ENCODE results near the gene SERTAD1.

SERTAD1 gene

DNA sequence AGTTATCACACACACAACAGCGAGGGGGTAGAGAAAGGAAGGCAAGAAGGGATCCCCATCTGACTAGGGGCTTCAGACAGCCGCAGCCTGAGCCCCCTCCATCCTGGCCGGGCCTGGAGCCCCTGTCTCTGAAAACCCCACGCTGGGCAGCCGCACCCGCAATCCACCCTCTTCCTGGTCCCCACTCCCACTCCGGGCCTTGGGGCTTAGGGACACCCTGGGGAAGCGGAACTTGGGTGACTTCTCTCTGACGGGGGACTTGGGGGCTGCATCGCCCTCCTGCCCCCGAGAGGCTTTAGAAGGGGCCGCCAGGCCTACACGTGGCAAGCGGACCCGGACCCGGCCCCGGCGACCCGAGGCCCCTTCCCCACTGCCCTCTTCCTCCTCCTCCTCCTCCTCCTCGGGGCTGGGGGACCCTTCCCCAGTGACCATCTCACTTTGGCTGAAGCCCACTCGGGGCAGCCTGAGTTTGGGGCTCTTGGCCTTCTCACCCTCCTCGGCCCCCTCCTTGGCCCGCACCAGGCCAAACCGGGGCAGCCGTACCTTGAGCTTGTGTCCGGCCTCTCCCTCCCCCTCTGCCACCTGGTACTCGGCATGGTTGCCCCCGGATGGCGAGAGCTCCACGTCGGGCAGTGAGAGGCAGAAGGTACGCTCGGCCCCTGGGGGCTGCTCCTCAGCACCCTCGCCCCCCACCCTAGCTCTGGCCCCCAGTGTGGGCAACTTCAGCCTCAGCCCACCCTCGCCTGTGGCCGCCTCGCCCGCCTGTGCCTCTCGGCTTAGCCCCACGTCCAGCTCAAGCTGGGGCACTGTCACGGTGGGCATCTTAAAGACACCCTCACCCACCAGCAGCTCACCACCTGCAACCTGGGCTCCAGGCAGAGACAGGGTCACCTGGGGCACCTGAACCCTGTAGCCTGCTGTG lies 31.6 kb downstream of the SERTAD1 start:
- no peak for DNase-seq
- no peak for TF ChIP-seq POLR2A (IDR thresholded peaks at IDR 0.05; ENCODE audit: low read length)
- no peak for TF ChIP-seq GATA1 (IDR thresholded peaks at IDR 0.05; ENCODE audit: low read depth, low read length)

DNA sequence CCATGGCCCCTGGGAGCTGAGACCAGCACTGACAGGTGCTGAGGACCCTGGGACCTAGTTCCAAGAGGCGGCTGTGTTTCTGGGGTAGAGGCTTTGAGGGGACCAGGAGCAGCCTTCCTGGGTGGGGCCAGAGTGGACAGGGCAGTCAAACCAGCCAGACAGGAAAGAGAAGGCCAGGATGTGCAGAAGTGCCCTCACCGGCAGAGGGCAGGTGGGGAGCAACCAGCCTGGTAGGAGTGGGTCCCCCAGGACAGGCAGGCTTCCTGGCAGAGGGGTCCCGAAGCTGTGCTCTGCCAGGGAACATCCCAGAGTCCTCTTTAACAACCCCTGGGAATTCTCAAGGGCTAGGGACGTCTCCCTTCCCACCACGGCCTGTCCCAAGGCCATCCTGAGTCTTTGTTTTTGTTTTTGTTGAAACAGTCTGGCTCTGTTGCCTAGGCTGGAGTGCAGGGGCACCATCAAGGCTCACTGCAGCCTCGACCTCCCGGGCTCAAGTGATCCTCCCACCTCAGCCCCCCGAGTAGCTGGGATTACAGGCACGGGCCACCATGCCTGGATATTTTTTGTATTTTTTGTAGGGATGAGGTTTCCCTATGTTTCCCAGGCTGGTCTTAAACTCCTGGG lies 32.8 kb downstream of the SERTAD1 start:
- peak in 1 of 2 experiments; percentile 21 for DNase-seq
- TF ChIP-seq POLR2A (IDR thresholded peaks at IDR 0.05; ENCODE audit: low read length) (no peak), GATA1 (IDR thresholded peaks at IDR 0.05; ENCODE audit: low read depth, low read length) (no peak)

DNA sequence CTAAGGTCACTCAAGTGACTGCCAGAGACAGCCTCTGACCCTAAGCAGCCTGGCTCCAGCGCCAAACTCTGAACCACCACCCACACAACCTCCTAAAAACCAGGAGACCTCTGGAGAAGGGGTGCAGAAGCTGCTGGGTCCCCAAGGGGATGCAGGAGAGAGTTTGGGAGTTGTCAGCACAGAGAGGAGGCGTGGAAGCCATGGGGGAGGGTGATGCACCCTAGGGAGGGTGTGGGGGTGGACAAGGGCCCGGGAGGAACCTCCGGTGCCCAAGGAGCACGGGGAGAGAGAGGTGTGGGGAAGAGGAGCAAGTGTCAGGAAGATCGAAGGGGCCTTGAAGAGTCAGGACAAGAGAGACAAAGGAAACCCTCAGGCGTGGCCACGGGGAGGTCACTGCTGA lies 33.7 kb downstream of the SERTAD1 start:
- TF ChIP-seq GATA1 (IDR thresholded peaks at IDR 0.05; ENCODE audit: low read depth, low read length) (no peak), POLR2A (IDR thresholded peaks at IDR 0.05; ENCODE audit: low read length) (no peak)
- DNase-seq: no peak

DNA sequence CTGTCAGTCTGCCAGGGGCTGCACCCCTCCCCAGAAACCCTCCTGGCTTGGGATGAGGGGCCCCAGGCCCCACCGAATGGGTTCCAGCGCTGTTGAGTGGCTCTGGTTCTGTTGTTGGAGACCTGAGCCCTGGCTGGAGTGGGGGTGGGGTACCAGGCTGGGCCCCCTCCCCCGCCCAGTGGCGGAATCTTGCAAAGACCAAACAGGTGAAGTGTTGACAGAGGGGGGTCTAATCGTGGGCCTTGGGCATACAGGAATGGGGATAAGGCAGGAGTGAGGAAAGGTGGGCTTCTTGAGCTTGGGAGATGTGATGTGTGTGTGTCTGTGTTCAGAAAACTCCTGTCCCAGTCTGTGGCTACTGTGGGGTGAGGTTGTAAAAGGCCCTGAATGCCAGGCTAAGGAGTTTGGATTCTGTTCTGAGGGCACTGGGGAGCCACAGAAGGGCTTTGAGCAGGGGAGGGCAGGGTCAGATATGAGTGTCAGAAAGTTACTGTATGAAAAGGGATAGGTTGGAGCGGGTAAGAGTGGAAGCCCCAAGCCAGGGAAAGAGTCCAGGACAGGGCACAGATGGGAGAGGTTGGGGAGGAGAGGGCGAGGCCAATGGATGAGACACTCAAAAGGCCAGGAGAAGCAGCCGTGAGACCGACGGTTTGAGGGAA lies 35.6 kb downstream of the SERTAD1 start, which contains the start of gene HIPK4:
Gene HIPK4, minus strand, starts transcription at position 98 of the 659 bp plus-strand sequence. CDS start 279 bp downstream, outside the sequence.
- DNase-seq: no peak
- TF ChIP-seq GATA1 (IDR thresholded peaks at IDR 0.05; ENCODE audit: low read depth, low read length) (no peak), POLR2A (IDR thresholded peaks at IDR 0.05; ENCODE audit: low read length) (no peak)

DNA sequence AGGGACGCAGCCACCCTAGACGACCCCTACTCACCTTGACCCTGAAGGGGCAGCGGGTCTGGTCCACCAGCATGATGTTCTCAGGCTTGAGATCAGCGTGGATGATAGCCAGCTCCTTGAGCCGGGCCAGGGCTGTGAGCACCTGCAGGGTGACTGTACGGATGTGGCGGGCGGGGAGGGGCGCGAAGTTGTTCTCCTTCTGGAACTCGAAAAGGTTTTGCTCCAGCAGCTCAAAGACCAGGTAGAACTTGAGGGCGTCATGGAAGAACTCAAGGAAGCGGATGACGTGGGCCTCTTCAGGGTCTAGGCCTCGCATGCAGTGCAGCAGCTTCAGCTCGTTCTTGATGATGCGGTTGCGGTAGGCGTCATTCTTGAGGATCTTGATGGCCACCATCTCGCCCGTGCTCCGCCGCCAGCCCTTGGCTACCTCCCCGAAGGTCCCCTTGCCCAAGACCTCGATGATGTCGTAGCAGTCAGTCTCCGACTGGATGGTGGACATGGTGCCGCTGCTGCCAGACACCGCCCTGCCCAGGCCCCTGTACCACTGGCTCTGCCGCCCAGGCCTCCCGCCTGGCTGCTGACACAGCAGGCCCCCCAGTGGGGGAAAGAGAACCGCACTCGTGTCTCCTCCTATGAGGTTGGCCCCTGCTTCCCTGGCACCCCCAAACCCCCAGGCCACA lies 36.2 kb downstream of the SERTAD1 start:
- no peak for DNase-seq
- TF ChIP-seq POLR2A (IDR thresholded peaks at IDR 0.05; ENCODE audit: low read length) (no peak), GATA1 (IDR thresholded peaks at IDR 0.05; ENCODE audit: low read depth, low read length) (no peak)

DNA sequence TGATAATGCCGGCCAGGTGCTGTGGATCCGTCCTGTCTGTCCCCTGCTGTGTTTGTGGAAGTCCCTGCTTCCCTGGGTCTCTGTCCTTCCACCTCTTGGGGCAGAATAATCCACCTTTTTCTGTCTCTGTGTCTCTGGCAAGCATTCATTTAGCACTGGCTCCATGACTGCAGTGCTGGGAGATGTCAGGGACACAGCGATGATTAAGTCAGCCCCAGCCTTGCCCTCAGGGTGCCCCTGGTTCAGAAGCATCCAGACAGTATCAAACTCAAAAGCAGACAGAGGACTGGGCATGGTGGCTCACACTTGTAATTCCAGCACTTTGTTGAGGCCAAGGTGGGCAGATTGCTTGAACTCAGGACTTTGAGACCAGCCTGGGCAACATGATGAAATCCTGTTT lies 37.3 kb downstream of the SERTAD1 start:
- DNase-seq: no peak
- TF ChIP-seq POLR2A (IDR thresholded peaks at IDR 0.05; ENCODE audit: low read length) (no peak), GATA1 (IDR thresholded peaks at IDR 0.05; ENCODE audit: low read depth, low read length) (no peak)

DNA sequence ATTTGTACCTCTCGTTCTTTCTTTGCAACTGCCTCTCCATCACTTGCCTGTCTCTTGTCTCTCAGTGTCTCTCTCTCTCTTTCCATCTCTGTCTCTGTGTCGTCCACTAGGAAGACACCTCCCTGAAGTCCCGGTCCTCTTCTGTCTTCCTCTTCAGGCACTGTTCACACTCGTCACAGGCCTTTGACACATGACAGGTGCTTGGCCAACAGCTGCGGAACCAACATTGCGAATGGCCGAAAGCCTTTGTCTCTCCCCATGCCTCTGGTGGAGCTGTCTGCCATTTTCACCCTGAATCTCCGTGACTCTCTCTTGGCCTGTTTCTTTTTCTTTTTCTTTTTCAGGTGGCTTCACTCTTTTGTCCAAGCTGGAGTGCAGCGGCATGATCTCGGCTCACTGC lies 38.6 kb downstream of the SERTAD1 start:
- TF ChIP-seq POLR2A (IDR thresholded peaks at IDR 0.05; ENCODE audit: low read length) (no peak), GATA1 (IDR thresholded peaks at IDR 0.05; ENCODE audit: low read depth, low read length) (no peak)
- no peak for DNase-seq

DNA sequence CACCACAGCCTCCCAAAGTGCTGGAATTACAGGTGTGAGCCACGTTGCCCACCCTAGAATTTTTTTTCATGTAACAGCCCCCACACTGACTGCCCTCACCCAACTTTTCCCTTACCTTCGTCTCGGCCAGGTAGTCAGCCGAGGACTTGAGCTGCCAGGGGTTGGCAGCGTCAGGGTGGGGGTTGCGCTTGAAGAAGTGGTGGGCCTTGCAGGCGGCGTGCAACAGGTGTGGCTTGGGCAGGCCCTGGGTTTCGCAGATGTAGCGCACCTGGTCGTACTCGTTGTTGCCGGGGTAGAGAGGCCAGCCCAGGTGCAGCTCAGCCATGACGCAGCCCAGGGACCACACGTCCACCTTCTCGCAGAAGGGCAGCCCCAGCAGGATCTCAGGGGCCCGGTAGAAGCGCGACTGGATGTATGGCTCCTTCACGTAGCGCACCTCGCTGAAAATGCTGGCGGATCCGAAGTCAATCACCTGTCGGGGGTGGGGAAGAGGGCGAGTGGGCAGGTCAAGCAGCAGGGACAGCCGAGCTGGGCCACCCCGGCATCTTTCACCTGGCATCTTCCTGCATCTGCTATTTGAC lies 42.0 kb downstream of the SERTAD1 start:
- DNase-seq: no peak
- TF ChIP-seq GATA1 (IDR thresholded peaks at IDR 0.05; ENCODE audit: low read depth, low read length) (no peak), POLR2A (IDR thresholded peaks at IDR 0.05; ENCODE audit: low read length) (no peak)

DNA sequence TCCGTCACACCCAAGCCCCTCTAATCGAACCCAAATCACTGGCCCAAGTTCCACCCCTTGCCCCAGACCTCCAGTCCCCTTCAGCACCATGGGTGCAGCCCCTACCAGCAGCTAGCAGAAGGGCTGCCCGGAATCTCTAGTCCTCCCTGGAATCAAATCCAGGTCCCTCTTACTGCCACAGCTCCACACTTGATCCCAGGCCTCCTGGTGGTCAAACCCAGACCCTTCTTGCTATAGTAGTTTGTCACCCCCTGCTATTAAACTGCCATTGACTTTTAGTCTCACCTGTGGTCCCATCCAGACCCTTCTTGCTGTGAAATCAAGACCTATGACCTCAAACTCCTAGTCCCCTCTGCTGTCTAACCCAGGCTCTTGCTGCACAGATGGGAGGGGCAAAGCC lies 44.5 kb downstream of the SERTAD1 start:
- no peak for DNase-seq
- TF ChIP-seq POLR2A (IDR thresholded peaks at IDR 0.05; ENCODE audit: low read length): no peak
- no peak for TF ChIP-seq GATA1 (IDR thresholded peaks at IDR 0.05; ENCODE audit: low read depth, low read length)

DNA sequence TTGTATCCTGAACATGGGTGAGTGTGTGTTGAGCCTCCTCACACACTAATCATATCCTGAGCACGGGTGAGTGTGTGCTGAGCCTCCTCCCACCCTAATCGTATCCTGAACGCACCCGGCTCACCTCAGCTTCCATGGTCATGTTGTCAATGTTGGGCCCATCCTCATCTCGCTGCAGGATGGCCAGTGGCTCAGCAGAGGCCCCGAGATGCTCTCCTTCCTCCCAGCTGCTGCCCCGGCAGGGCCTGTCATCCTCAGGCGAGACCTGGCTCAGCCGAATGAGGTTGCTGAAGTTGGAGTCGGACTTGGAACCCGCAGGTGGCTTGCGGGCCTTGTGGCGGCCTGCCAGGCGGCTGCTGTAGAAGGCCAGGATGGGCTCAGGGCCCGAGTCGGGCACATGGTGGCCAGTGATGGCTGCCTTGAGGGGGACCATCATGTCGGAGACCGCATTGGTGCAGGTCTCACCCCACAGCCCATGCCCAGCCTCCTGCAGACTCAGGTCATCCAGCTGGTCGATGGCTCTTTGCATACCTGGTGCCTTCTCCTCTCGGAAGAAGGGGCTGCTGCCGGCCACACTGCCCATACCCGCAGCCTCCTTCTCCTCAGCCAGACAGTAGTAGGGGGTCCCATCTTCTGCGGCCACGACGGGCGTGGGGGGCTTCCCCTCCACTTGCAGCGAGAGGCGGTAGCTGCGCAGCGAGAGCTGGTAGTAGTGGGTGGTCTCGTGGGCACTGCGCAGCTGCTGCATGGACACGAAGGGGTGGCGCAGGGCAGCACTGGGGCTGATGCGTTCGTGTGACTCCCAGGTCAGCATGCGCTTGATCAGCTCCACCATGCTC lies 45.4 kb downstream of the SERTAD1 start:
- TF ChIP-seq POLR2A (IDR thresholded peaks at IDR 0.05; ENCODE audit: low read length) (no peak), GATA1 (IDR thresholded peaks at IDR 0.05; ENCODE audit: low read depth, low read length) (no peak)
- no peak for DNase-seq

DNA sequence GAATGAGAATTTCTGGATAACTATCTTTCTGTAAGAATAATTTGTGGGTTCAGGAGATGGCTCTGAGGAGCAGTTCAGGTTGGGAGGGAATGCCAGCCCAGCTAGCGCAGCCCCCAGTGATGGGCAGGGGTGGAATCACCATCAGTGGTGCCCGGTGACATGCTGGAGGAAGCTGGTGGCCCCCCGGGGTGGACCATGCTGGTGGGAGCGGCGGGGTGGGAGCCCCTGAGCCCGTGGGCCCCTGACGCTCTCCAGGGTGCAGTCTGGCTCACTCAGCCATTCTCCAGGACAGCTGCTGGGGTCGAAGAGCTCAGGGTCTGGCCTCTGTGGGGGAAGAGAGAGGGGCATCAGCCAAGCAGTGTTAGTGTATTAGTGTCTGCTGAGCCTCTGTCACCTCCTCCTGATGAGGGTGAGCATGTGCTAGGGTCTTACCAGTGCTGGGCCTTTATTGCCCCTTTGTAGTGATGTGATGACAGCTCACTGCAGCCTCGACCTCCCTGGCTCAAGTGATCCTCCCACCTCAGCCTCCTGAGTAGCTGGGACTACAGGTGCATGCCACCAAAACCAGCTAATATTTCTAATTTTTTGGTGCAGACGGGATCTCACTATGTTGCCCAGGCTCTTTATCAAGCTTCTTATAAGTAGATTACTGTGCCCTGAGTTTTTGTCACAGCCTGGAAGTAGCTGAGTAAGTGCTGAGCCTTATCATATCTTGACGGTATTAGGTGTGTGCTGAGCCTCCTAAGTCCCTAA lies 46.2 kb downstream of the SERTAD1 start:
- TF ChIP-seq POLR2A (IDR thresholded peaks at IDR 0.05; ENCODE audit: low read length) (no peak), GATA1 (IDR thresholded peaks at IDR 0.05; ENCODE audit: low read depth, low read length) (no peak)
- no peak for DNase-seq

DNA sequence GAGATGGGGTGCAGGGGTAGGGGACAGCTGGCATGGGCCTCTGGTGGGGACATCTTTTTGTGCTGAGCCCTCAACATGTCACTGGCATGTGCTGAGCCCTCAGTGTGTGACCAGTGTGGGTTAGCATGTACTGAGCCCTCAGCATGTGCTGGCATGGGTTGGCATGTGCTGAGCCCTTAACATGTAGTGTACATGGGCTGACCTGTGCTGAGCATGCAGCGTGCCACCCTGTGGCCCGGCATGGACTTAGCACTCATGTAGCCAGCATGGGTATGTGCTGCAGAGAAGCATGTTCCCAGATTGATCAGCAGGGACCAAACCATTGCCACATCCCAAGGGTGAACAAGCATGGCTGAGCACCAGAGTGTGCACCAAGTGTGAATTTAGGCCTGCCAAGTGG lies 47.3 kb downstream of the SERTAD1 start:
- TF ChIP-seq GATA1 (IDR thresholded peaks at IDR 0.05; ENCODE audit: low read depth, low read length): no peak
- TF ChIP-seq POLR2A (IDR thresholded peaks at IDR 0.05; ENCODE audit: low read length): no peak
- no peak for DNase-seq
